Activated B cell treated with CpG ODN at 0.5 μM for 24 hours (primary cell): Measurements from ENCODE around the gene SLC38A8. TPM values are rescaled to one million over a fixed set of nuclear protein-coding genes. Genes with fewer than 3 reads are reported as not detected.

Source experiments
- ATAC-seq: fragments of 200-7000 bp; cut with Tn5 transposase; one replicate; pipeline ENCODE4 v1.10.0; 2021; ENCODE audit warnings: low read depth, mild to moderate bottlenecking, moderate library complexity
- CTCF ChIA-PET: fragments of 350-600 bp; sonication (Branson Sonifier 250); formaldehyde crosslinking; loops from one replicate; lab custom pipeline; 2021; ENCODE audit warnings: antibody characterized with exemption; lab: Charles Lee
- POLR2A ChIA-PET: fragments of 350-600 bp; sonication (Branson Sonifier 250); formaldehyde crosslinking; loops from one replicate; lab custom pipeline; 2021; ENCODE audit warnings: antibody characterized with exemption; lab: Charles Lee
- DNase-seq: peaks from one replicate; pipeline ENCODE4 v3.0.0; 2022
- H3K27ac Mint-ChIP-seq: one replicate; pipeline ENCODE4 v1.8.0; 2020; ENCODE audit warnings: mixed read lengths
- H3K27me3 Mint-ChIP-seq: one replicate; pipeline ENCODE4 v1.8.0; 2021; ENCODE audit warnings: mixed read lengths
- H3K36me3 Mint-ChIP-seq: one replicate; pipeline ENCODE4 v1.8.0; 2021; ENCODE audit warnings: low read depth, mixed read lengths
- H3K4me1 Mint-ChIP-seq: one replicate; pipeline ENCODE4 v1.8.0; 2021; ENCODE audit warnings: mixed read lengths
- H3K4me3 Mint-ChIP-seq: one replicate; pipeline ENCODE4 v1.8.0; 2020; ENCODE audit warnings: mild to moderate bottlenecking, mixed read lengths
- H3K9me3 Mint-ChIP-seq: one replicate; pipeline ENCODE4 v1.8.0; 2020; ENCODE audit warnings: mixed read lengths
- intact Hi-C: fragments of 100-400 bp; cut with micrococcal nuclease; formaldehyde crosslinking; loops from one replicate; pipeline ENCODE4 v1.15.1; 2024
- total RNA-seq: library from RNA; stranded (reverse); gene quantifications from 2 replicates; pipeline ENCODE4 v1.2.3, GENCODE V29; 2022
- TF ChIP-seq, protein P1 (sequence below): fragments of 200-600 bp; IDR thresholded peaks from one replicate; pipeline ENCODE4 v1.8.0; 2022; ENCODE audit warnings: antibody characterized with exemption, mild to moderate bottlenecking

SLC38A8 gene
- total RNA-seq = not detected in 2 replicates

GRCh38 chr16:84042308-84042878 is at the start of gene SLC38A8:
TSS of gene SLC38A8 (minus strand) at chr16:84042795. CDS start at chr16:84042157, 638 bp downstream.
- Mint-ChIP-seq H3K27ac (no peak within 1 kb of the TSS), H3K4me1 (no peaks in the 10 kb centered on the region), H3K9me3 (no peaks in the 10 kb centered on the region), H3K4me3 (no peak within 1 kb of the TSS), H3K27me3 (peaks cover 24% of the 10 kb centered on the region), H3K36me3 (peaks cover 2% of the 10 kb centered on the region)
- ATAC-seq (no peak), DNase-seq (no peak)
- intact Hi-C loops = no loop called here
- TF ChIP-seq, protein P1, sequence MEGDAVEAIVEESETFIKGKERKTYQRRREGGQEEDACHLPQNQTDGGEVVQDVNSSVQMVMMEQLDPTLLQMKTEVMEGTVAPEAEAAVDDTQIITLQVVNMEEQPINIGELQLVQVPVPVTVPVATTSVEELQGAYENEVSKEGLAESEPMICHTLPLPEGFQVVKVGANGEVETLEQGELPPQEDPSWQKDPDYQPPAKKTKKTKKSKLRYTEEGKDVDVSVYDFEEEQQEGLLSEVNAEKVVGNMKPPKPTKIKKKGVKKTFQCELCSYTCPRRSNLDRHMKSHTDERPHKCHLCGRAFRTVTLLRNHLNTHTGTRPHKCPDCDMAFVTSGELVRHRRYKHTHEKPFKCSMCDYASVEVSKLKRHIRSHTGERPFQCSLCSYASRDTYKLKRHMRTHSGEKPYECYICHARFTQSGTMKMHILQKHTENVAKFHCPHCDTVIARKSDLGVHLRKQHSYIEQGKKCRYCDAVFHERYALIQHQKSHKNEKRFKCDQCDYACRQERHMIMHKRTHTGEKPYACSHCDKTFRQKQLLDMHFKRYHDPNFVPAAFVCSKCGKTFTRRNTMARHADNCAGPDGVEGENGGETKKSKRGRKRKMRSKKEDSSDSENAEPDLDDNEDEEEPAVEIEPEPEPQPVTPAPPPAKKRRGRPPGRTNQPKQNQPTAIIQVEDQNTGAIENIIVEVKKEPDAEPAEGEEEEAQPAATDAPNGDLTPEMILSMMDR = no peak
- CTCF ChIA-PET = no interaction called here
- POLR2A ChIA-PET = no interaction called here

GRCh38 chr16:84091460-84091859 is 48.9 kb upstream of the SLC38A8 start:
- intact Hi-C loops = no loop called here
- H3K27me3 Mint-ChIP-seq = no peaks in the 10 kb centered on the region
- ChIA-PET CTCF (no interaction called here), POLR2A (no interaction called here)
- TF ChIP-seq, protein P1 = no peak
- peaks cover 90% of the 10 kb centered on the region for H3K36me3 Mint-ChIP-seq
- ATAC-seq (no peak), DNase-seq (no peak)
- H3K4me1 Mint-ChIP-seq = peaks cover 29% of the 10 kb centered on the region
- H3K4me3 Mint-ChIP-seq = no peak overlapping the region
- H3K27ac Mint-ChIP-seq = no peak overlapping the region
- no peaks in the 10 kb centered on the region for H3K9me3 Mint-ChIP-seq

DNA sequence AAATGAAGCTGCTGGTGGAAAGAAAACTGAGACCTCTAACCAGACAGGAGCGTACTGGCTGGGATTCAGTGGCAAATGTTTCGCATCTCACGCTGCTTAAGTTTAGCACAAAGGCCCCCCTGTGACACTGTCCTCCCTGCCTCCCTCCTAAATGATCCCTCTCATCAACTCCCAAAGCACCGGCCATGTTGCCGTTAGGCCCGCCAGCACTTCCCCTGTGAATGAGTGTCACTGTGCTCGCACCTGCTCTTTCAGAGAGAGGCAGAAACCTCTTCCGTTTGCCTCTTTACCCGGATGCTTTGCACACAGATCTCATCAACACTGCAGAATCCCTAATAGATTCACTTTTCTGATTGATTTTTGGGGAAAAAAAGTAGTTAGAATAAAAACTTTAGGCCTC is 47.6 kb upstream of the SLC38A8 start:
- Mint-ChIP-seq H3K36me3 (peaks cover 87% of the 10 kb centered on the region), H3K27ac (no peak overlapping the region), H3K4me1 (peaks cover 38% of the 10 kb centered on the region), H3K4me3 (no peak overlapping the region), H3K9me3 (no peaks in the 10 kb centered on the region), H3K27me3 (no peaks in the 10 kb centered on the region)
- POLR2A ChIA-PET = interaction anchor here (3.4 kb wide), 1 partner anchor 27 kb away, joined by 12 read pairs; the partner anchor contains the start of gene MBTPS1
- ATAC-seq = no peak
- CTCF ChIA-PET = interaction anchor here (3.8 to 7.7 kb wide), 2 partner anchors 26 to 97 kb away, joined by 17 to 44 read pairs; partner anchors contain the start of genes MBTPS1 and TAF1C
- DNase-seq = no peak
- TF ChIP-seq, protein P1 = no peak
- intact Hi-C loops = no loop called here

- peaks cover 83% of the 10 kb centered on the region for H3K36me3 Mint-ChIP-seq
- CTCF ChIA-PET = interaction anchor here (0.8 to 7.7 kb wide), 8 partner anchors 19 to 417 kb away, joined by 3 to 44 read pairs (median 3); partner anchors contain the start of genes MBTPS1 and TAF1C
These were observed 46.2 kb upstream of the SLC38A8 start for GRCh38 chr16:84088695-84089395.

More at GRCh38 chr16:84088695-84089395, 46.2 kb upstream of the SLC38A8 start:
- no peaks in the 10 kb centered on the region for H3K27me3 Mint-ChIP-seq
- DNase-seq = peak; percentile 35
- no peaks in the 10 kb centered on the region for H3K9me3 Mint-ChIP-seq
- no peak overlapping the region for H3K4me3 Mint-ChIP-seq
- TF ChIP-seq, protein P1 = no peak
- intact Hi-C loops = loop anchor here (1.0 to 5.0 kb wide), 5 partner anchors 27 to 418 kb away; partner anchors contain the start of gene MBTPS1
- peaks cover 45% of the 10 kb centered on the region for H3K4me1 Mint-ChIP-seq
- ATAC-seq = peak; percentile 82
- POLR2A ChIA-PET = interaction anchor here (3.4 kb wide), 1 partner anchor 28 kb away, joined by 12 read pairs; the partner anchor contains the start of gene MBTPS1
- peak overlapping the region; percentile 57 for H3K27ac Mint-ChIP-seq
